Liver (tissue), 2 donors: ENCODE measurements around the gene SAMD4B.

Experiments
- YY1 ChIP-seq: IDR thresholded peaks from 2 replicates; pipeline ENCODE4 v1.6.1; 2016; ENCODE audit warnings: antibody characterized with exemption, mild to moderate bottlenecking
- TF ChIP-seq, protein P1 (sequence below): fragments of 150-350 bp; IDR thresholded peaks from 2 replicates; pipeline ENCODE4 v1.5.1; 2017; ENCODE audit warnings: improper control_type of control experiment, low read depth, low read length; ENCODE audit not compliant: missing input control
- donor health status: healthy.

DNA sequence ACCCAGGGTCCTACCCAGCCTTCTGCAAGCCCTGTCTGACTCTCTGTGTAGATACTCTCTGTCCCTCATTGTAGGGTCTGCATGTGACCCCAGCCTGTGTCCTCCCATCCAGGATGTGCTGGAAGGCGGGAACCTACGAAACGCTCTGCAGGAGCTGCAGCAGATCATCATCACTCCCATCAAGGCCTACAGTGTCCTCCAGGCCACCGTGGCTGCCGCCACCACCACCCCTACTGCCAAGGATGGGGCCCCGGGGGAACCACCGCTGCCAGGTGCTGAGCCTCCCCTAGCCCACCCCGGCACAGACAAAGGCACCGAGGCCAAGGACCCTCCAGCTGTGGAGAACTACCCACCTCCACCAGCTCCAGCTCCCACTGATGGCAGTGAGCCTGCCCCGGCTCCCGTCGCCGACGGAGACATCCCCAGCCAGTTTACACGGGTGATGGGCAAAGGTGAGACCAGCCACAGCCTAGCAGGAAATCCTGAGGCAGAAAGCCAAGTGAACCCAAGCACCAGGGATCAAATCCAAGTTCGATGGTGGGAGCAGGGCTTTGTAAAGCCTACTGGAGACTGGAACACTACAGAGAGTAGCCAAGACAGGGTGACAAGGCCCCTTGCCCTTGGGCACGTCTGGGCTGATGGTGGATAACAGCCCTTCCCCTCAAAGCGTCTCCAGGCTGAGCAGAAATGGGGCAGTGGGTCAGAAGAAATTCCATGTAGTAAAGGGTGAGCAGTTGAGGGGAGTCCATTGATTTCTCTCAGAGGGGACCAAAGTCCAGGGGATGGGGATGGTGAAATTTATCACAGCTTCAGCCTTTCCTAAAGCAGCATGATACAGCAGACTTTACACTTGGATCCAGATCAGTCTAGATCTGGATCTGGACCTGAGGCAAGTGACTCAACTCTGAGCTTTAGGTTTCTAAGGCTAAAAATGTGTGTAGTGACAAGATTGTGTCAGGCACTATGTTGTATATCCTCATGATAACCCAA is 35.4 kb downstream of the SAMD4B start:
- TF ChIP-seq, protein P1, sequence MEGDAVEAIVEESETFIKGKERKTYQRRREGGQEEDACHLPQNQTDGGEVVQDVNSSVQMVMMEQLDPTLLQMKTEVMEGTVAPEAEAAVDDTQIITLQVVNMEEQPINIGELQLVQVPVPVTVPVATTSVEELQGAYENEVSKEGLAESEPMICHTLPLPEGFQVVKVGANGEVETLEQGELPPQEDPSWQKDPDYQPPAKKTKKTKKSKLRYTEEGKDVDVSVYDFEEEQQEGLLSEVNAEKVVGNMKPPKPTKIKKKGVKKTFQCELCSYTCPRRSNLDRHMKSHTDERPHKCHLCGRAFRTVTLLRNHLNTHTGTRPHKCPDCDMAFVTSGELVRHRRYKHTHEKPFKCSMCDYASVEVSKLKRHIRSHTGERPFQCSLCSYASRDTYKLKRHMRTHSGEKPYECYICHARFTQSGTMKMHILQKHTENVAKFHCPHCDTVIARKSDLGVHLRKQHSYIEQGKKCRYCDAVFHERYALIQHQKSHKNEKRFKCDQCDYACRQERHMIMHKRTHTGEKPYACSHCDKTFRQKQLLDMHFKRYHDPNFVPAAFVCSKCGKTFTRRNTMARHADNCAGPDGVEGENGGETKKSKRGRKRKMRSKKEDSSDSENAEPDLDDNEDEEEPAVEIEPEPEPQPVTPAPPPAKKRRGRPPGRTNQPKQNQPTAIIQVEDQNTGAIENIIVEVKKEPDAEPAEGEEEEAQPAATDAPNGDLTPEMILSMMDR = no peak
- TF ChIP-seq YY1 = peak; percentile 88
